ENCODE measurements around the gene C2orf92.

GRCh38 chr2:97699765-97700444 lies 30.4 kb downstream of the C2orf92 start:
- TF ChIP-seq CTCF (conservative IDR thresholded peaks at IDR 0.05 in 1 of 2, IDR thresholded peaks at IDR 0.05 in 1 of 2; ENCODE audit: low read depth in 1 of 2, low read length in 2 of 2) = peak; percentile 80 to 84
- TF ChIP-seq EZH2 (IDR thresholded peaks at IDR 0.05; ENCODE audit: low read length, missing control alignments) = no peak

All from fibroblast of lung (primary cell).